Activated T-helper 1 cell treated with anti-CD3 and anti-CD28 coated beads, Interleukin-12 subunit alpha, Interleukin-12 subunit beta, Interleukin-2, Interleukin-4 antibody, amounts not matched to agents 30 ng/mL and 10 ng/mL and 1 ng/mL, durations not matched to agents 14 hours and 24 hours and 36 hours (primary cell): ENCODE measurements around the gene ING4. TPM values are rescaled to one million over a fixed set of nuclear protein-coding genes. Genes with fewer than 3 reads are reported as not detected.

ENCODE experiments used
- DNase-seq: peaks from one replicate; pipeline ENCODE4 v3.0.0; 2021; ENCODE audit warnings: low spot score
- H3K27ac Mint-ChIP-seq: one replicate; pipeline ENCODE4 v1.8.0; 2021; ENCODE audit warnings: mild to moderate bottlenecking, mixed read lengths
- H3K27me3 Mint-ChIP-seq: one replicate; pipeline ENCODE4 v1.8.0; 2022; ENCODE audit warnings: mild to moderate bottlenecking, moderate library complexity, mixed read lengths; ENCODE audit not compliant: insufficient read depth
- H3K36me3 Mint-ChIP-seq: one replicate; pipeline ENCODE4 v1.8.0; 2021; ENCODE audit warnings: low read depth, mixed read lengths
- H3K4me1 Mint-ChIP-seq: one replicate; pipeline ENCODE4 v1.8.0; 2021; ENCODE audit warnings: low read depth, mixed read lengths
- H3K4me3 Mint-ChIP-seq: one replicate; pipeline ENCODE4 v1.8.0; 2021; ENCODE audit warnings: mild to moderate bottlenecking, moderate library complexity, mixed read lengths
- H3K9me3 Mint-ChIP-seq: one replicate; pipeline ENCODE4 v1.8.0; 2021; ENCODE audit warnings: mixed read lengths
- intact Hi-C: fragments of 100-400 bp; cut with micrococcal nuclease; formaldehyde crosslinking; loops from one replicate; pipeline ENCODE4 v1.15.1; 2024
- total RNA-seq: library from RNA; stranded (reverse); gene quantifications from 2 replicates; pipeline ENCODE4 v1.2.3, GENCODE V29; 2022

The ING4 gene
- total RNA-seq, 1 donor from 2014 or later, result 14.6 TPM

- intact Hi-C loops, result no loop called here
- Mint-ChIP-seq H3K9me3 (no peaks in the 10 kb centered on the region), H3K27me3 (no peaks in the 10 kb centered on the region), H3K36me3 (no peaks in the 10 kb centered on the region), H3K4me3 (peak overlapping the region; percentile 51), H3K27ac (no peak overlapping the region), H3K4me1 (peaks cover 9% of the 10 kb centered on the region)
- peak; percentile 42 for DNase-seq
Measured at GRCh38 chr12:6620137-6620884, 42.6 kb downstream of the ING4 start.

- H3K4me1 Mint-ChIP-seq, result peaks cover 17% of the 10 kb centered on the region
- no peaks in the 10 kb centered on the region for H3K36me3 Mint-ChIP-seq
- no peak overlapping the region for H3K27ac Mint-ChIP-seq
- intact Hi-C loops, result no loop called here
- no peak overlapping the region for H3K4me3 Mint-ChIP-seq
- no peak for DNase-seq
- no peaks in the 10 kb centered on the region for H3K9me3 Mint-ChIP-seq
- no peaks in the 10 kb centered on the region for H3K27me3 Mint-ChIP-seq
Measured at GRCh38 chr12:6618483-6619225, 44.3 kb downstream of the ING4 start.

GRCh38 chr12:6615802-6616201 lies 47.1 kb downstream of the ING4 start:
- Mint-ChIP-seq H3K27ac (peak overlapping the region; percentile 15), H3K27me3 (no peaks in the 10 kb centered on the region), H3K4me3 (no peak overlapping the region), H3K36me3 (no peaks in the 10 kb centered on the region), H3K9me3 (no peaks in the 10 kb centered on the region), H3K4me1 (peaks cover 32% of the 10 kb centered on the region)
- no peak for DNase-seq
- intact Hi-C loops, result no loop called here

- H3K4me3 Mint-ChIP-seq, result no peak overlapping the region
- H3K4me1 Mint-ChIP-seq, result peaks cover 33% of the 10 kb centered on the region
- DNase-seq, result no peak
- H3K36me3 Mint-ChIP-seq, result no peaks in the 10 kb centered on the region
- H3K27ac Mint-ChIP-seq, result peak overlapping the region; percentile 50
- no peaks in the 10 kb centered on the region for H3K9me3 Mint-ChIP-seq
- intact Hi-C loops, result no loop called here
- no peaks in the 10 kb centered on the region for H3K27me3 Mint-ChIP-seq
Measured at GRCh38 chr12:6614513-6615172, 48.3 kb downstream of the ING4 start.

GRCh38 chr12:6613776-6614512 lies 49.0 kb downstream of the ING4 start:
- Mint-ChIP-seq H3K4me1 (peaks cover 33% of the 10 kb centered on the region), H3K27me3 (no peaks in the 10 kb centered on the region), H3K36me3 (no peaks in the 10 kb centered on the region), H3K4me3 (no peak overlapping the region), H3K27ac (peak overlapping the region; percentile 50), H3K9me3 (no peaks in the 10 kb centered on the region)
- intact Hi-C loops, result no loop called here
- DNase-seq, result no peak

GRCh38 chr12:6613015-6613775 lies 49.7 kb downstream of the ING4 start:
- H3K4me1 Mint-ChIP-seq, result peaks cover 33% of the 10 kb centered on the region
- no peaks in the 10 kb centered on the region for H3K9me3 Mint-ChIP-seq
- no peak for DNase-seq
- no peak overlapping the region for H3K4me3 Mint-ChIP-seq
- intact Hi-C loops, result no loop called here
- no peaks in the 10 kb centered on the region for H3K27me3 Mint-ChIP-seq
- H3K27ac Mint-ChIP-seq, result no peak overlapping the region
- no peaks in the 10 kb centered on the region for H3K36me3 Mint-ChIP-seq

GRCh38 chr12:6612652-6613014 lies 50.3 kb downstream of the ING4 start:
- no peaks in the 10 kb centered on the region for H3K27me3 Mint-ChIP-seq
- H3K4me1 Mint-ChIP-seq, result peaks cover 28% of the 10 kb centered on the region
- DNase-seq, result no peak
- no peak overlapping the region for H3K4me3 Mint-ChIP-seq
- H3K27ac Mint-ChIP-seq, result peak overlapping the region; percentile 75
- intact Hi-C loops, result no loop called here
- no peaks in the 10 kb centered on the region for H3K36me3 Mint-ChIP-seq
- H3K9me3 Mint-ChIP-seq, result no peaks in the 10 kb centered on the region

- Mint-ChIP-seq H3K9me3 (no peaks in the 10 kb centered on the region), H3K4me1 (peaks cover 28% of the 10 kb centered on the region), H3K4me3 (no peak overlapping the region), H3K27ac (peak overlapping the region; percentile 75), H3K27me3 (no peaks in the 10 kb centered on the region), H3K36me3 (no peaks in the 10 kb centered on the region)
- no peak for DNase-seq
- intact Hi-C loops, result no loop called here
Measured at GRCh38 chr12:6612247-6612646, 50.7 kb downstream of the ING4 start.

GRCh38 chr12:6608592-6609281 lies 54.2 kb downstream of the ING4 start:
- Mint-ChIP-seq H3K4me1 (peaks cover 39% of the 10 kb centered on the region), H3K36me3 (peaks cover 18% of the 10 kb centered on the region), H3K27ac (no peak overlapping the region), H3K27me3 (no peaks in the 10 kb centered on the region), H3K4me3 (no peak overlapping the region), H3K9me3 (no peaks in the 10 kb centered on the region)
- intact Hi-C loops, result loop anchor here (1.0 to 10.0 kb wide), 11 partner anchors 9 to 506 kb away; partner anchors contain the start of genes COPS7A, LAG3, PTPN6 and TPI1
- DNase-seq, result no peak

GRCh38 chr12:6607751-6608591 lies 54.9 kb downstream of the ING4 start:
- H3K27ac Mint-ChIP-seq, result no peak overlapping the region
- intact Hi-C loops, result loop anchor here (1.0 to 10.0 kb wide), 17 partner anchors 25 to 507 kb away; partner anchors contain the start of genes COPS7A, GAPDH, ING4 and LAG3
- H3K27me3 Mint-ChIP-seq, result no peaks in the 10 kb centered on the region
- peak; percentile 51 for DNase-seq
- peaks cover 47% of the 10 kb centered on the region for H3K4me1 Mint-ChIP-seq
- H3K36me3 Mint-ChIP-seq, result peaks cover 25% of the 10 kb centered on the region
- H3K4me3 Mint-ChIP-seq, result no peak overlapping the region
- H3K9me3 Mint-ChIP-seq, result no peaks in the 10 kb centered on the region
